Natural killer cell (primary cell): ENCODE data around the gene PIP5K1B. TPM values are rescaled to one million over a fixed set of nuclear protein-coding genes. Genes with fewer than 3 reads are reported as not detected.

Source experiments
- ATAC-seq, 3 donors: fragments of 150-1000 bp in 2 of 3; fragments of 200-7000 bp in 1 of 3; cut with Tn5 transposase; 1 replicate in 1 of 3; 2 replicates in 2 of 3; pipeline ENCODE4 v1.10.0; 2021; ENCODE audit warnings: mild to moderate bottlenecking in 2 of 3, moderate library complexity in 2 of 3
- DNase-seq, 2 donors: peaks; one replicate each; pipeline versions ENCODE4 v3.0.0 to v3.0.0-alpha.2; 2013 to 2021; ENCODE audit warnings: mixed read lengths in 1 of 2
- H3K27ac ChIP-seq: one replicate; pipeline ENCODE4 v1.5.1; 2013; ENCODE audit warnings: mild to moderate bottlenecking, low read length
- H3K27me3 ChIP-seq: one replicate; pipeline ENCODE4 v1.6.1; 2013; ENCODE audit warnings: low read length; ENCODE audit not compliant: control insufficient read depth, insufficient read depth
- H3K36me3 ChIP-seq: one replicate; pipeline ENCODE4 v1.6.1; 2013; ENCODE audit warnings: low read length; ENCODE audit not compliant: control insufficient read depth, insufficient read depth
- H3K4me1 ChIP-seq: one replicate; pipeline ENCODE4 v1.6.1; 2013; ENCODE audit warnings: low read length; ENCODE audit not compliant: control insufficient read depth, insufficient read depth
- H3K4me3 ChIP-seq: one replicate; pipeline ENCODE4 v1.5.1; 2013; ENCODE audit warnings: low read length
- H3K9me3 ChIP-seq: one replicate; pipeline ENCODE4 v1.6.1; 2013; ENCODE audit warnings: low read length; ENCODE audit not compliant: control insufficient read depth, insufficient read depth
- H3K27ac Mint-ChIP-seq, 2 donors: one replicate each; pipeline ENCODE4 v1.8.0; 2022; ENCODE audit warnings: mild to moderate bottlenecking in 2 of 2, mixed read lengths in 2 of 2, moderate library complexity in 1 of 2
- H3K27me3 Mint-ChIP-seq, 2 donors: one replicate each; pipeline ENCODE4 v1.8.0; 2022; ENCODE audit warnings: low read depth in 2 of 2, mixed read lengths in 2 of 2
- H3K36me3 Mint-ChIP-seq: one replicate; pipeline ENCODE4 v1.8.0; 2022; ENCODE audit warnings: mixed read lengths
- H3K4me1 Mint-ChIP-seq, 2 donors: one replicate each; pipeline ENCODE4 v1.8.0; 2022; ENCODE audit warnings: mixed read lengths in 2 of 2
- H3K4me3 Mint-ChIP-seq: one replicate; pipeline ENCODE4 v1.8.0; 2022; ENCODE audit warnings: mild to moderate bottlenecking, moderate library complexity, mixed read lengths
- H3K9me3 Mint-ChIP-seq, 2 donors: one replicate each; pipeline ENCODE4 v1.8.0; 2022; ENCODE audit warnings: mixed read lengths in 2 of 2
- CTCF ChIP-seq: fragments of 200-600 bp; IDR thresholded peaks from one replicate; pipeline ENCODE4 v1.8.0; 2022; ENCODE audit warnings: antibody characterized with exemption
- WGBS: methylation state at CpG from one replicate; pipeline ENCODE4 v1.1.7; 2013; ENCODE audit warnings: missing lambda C conversion rate; ENCODE audit not compliant: insufficient coverage; 5-methylcytosine and 5-hydroxymethylcytosine counted together
- intact Hi-C: fragments of 100-400 bp; cut with micrococcal nuclease; formaldehyde crosslinking; loops from one replicate; pipeline ENCODE4 v1.14.2; 2022
- total RNA-seq, 4 donors: library from RNA; stranded (reverse); fragments of 120-200 nt in 1 of 4; gene quantifications; one replicate each; pipeline versions ENCODE4 v1.2.3 to v1.2.4, GENCODE V29; 2013 to 2022

PIP5K1B gene
- total RNA-seq = 1 to 10 TPM in 2 of 3 donors, under 1 TPM in 1; 0.73 to 3.4 (median 1.3) TPM
- total RNA-seq (2013) = 15.3 TPM

- H3K36me3 Mint-ChIP-seq = no peaks in the 10 kb centered on the region
- peak within 1 kb of the TSS; percentile 84 for H3K4me3 Mint-ChIP-seq
- Histone ChIP-seq H3K9me3 (no peaks in the 10 kb centered on the region), H3K27me3 (peaks cover 6% of the 10 kb centered on the region), H3K36me3 (no peaks in the 10 kb centered on the region), H3K4me1 (peaks cover 17% of the 10 kb centered on the region), H3K27ac (no peak within 1 kb of the TSS), H3K4me3 (peak within 1 kb of the TSS; percentile 52)
- WGBS = under 1% methylated on average over 84 of the region's 84 CpGs
- H3K4me1 Mint-ChIP-seq = peaks cover 4 to 18% of the 10 kb centered on the region in 2 donors
- TF ChIP-seq CTCF = no peak
- ATAC-seq (peak; percentile 42 to 89 (median 76)), DNase-seq (peak; percentile 18 to 30)
- H3K27me3 Mint-ChIP-seq = peaks cover 54 to 67% of the 10 kb centered on the region in 2 donors
- no peaks in the 10 kb centered on the region for H3K9me3 Mint-ChIP-seq
- H3K27ac Mint-ChIP-seq = no peak within 1 kb of the TSS
- intact Hi-C loops = no loop called here
These were observed at the start of gene PIP5K1B for GRCh38 chr9:68704814-68705530. Gene PIP5K1B, plus strand, starts transcription at chr9:68705240. Its CDS starts 117,375 bp downstream, at chr9:68822615.

- Histone ChIP-seq H3K27me3 (no peaks in the 10 kb centered on the region), H3K9me3 (no peaks in the 10 kb centered on the region), H3K36me3 (no peaks in the 10 kb centered on the region), H3K27ac (no peak overlapping the region), H3K4me3 (no peak overlapping the region), H3K4me1 (no peaks in the 10 kb centered on the region)
- no peaks in the 10 kb centered on the region for H3K4me1 Mint-ChIP-seq
- H3K27me3 Mint-ChIP-seq = peaks cover 7 to 14% of the 10 kb centered on the region in 2 donors
- no peak overlapping the region for H3K27ac Mint-ChIP-seq
- H3K4me3 Mint-ChIP-seq = no peak overlapping the region
- ATAC-seq (no peak), DNase-seq (no peak)
- intact Hi-C loops = no loop called here
- TF ChIP-seq CTCF = no peak
- H3K9me3 Mint-ChIP-seq = no peaks in the 10 kb centered on the region
- no peaks in the 10 kb centered on the region for H3K36me3 Mint-ChIP-seq
These were observed 41.0 kb upstream of the PIP5K1B start for GRCh38 chr9:68664036-68664435.

GRCh38 chr9:68668127-68668526, 36.9 kb upstream of the PIP5K1B start:
- no peak overlapping the region for H3K4me3 Mint-ChIP-seq
- Histone ChIP-seq H3K27ac (no peak overlapping the region), H3K9me3 (no peaks in the 10 kb centered on the region), H3K4me1 (no peaks in the 10 kb centered on the region), H3K4me3 (no peak overlapping the region), H3K36me3 (no peaks in the 10 kb centered on the region), H3K27me3 (no peaks in the 10 kb centered on the region)
- ATAC-seq = no peak
- intact Hi-C loops = no loop called here
- H3K9me3 Mint-ChIP-seq = no peaks in the 10 kb centered on the region
- no peak for TF ChIP-seq CTCF
- no peak overlapping the region for H3K27ac Mint-ChIP-seq
- no peaks in the 10 kb centered on the region for H3K4me1 Mint-ChIP-seq
- H3K27me3 Mint-ChIP-seq = peaks cover under 1 to 8% of the 10 kb centered on the region in 2 donors
- DNase-seq = no peak
- H3K36me3 Mint-ChIP-seq = no peaks in the 10 kb centered on the region
- 95% methylated on average over 1 of the region's 1 CpG for WGBS

GRCh38 chr9:68669218-68669617, 35.8 kb upstream of the PIP5K1B start:
- Histone ChIP-seq H3K36me3 (no peaks in the 10 kb centered on the region), H3K27me3 (no peaks in the 10 kb centered on the region), H3K27ac (no peak overlapping the region), H3K4me3 (no peak overlapping the region), H3K4me1 (no peaks in the 10 kb centered on the region), H3K9me3 (no peaks in the 10 kb centered on the region)
- Mint-ChIP-seq H3K27ac (no peak overlapping the region), H3K27me3 (peaks cover 0 to 10% of the 10 kb centered on the region in 2 donors), H3K4me1 (no peaks in the 10 kb centered on the region), H3K9me3 (no peaks in the 10 kb centered on the region), H3K36me3 (no peaks in the 10 kb centered on the region), H3K4me3 (no peak overlapping the region)
- DNase-seq (no peak), ATAC-seq (no peak)
- intact Hi-C loops = no loop called here
- TF ChIP-seq CTCF = no peak
- 88% methylated on average over 9 of the region's 9 CpGs for WGBS
